Heart right ventricle (tissue), 16 donors: ENCODE measurements around the gene RRP15. TPM values are rescaled to one million over a fixed set of nuclear protein-coding genes. Genes with fewer than 3 reads are reported as not detected.
A peak's percentile ranks its signal among the peaks of the same experiment; 100 is the strongest.

Experiments
- ATAC-seq, 8 donors: fragments of 200-7000 bp; cut with Tn5 transposase; one replicate each; pipeline ENCODE4 v1.9.1; 2020; ENCODE audit warnings: mild to moderate bottlenecking in 8 of 8, moderate library complexity in 8 of 8, moderate number of reproducible peaks in 1 of 8
- DNase-seq, 2 donors: peaks; one replicate each; pipeline ENCODE4 v3.0.0-alpha.2; 2020
- H3K27ac ChIP-seq, 10 donors: fragments of 200-600 bp; sonication (generic) in 2 of 10; one replicate each; pipeline versions ENCODE4 v1.5.0 to v1.8.0; 2020 to 2022; ENCODE audit warnings: mild to moderate bottlenecking in 3 of 10
- H3K27me3 ChIP-seq, 7 donors: fragments of 200-600 bp; one replicate each; pipeline ENCODE4 v1.8.0; 2021 to 2022; ENCODE audit warnings: mild to moderate bottlenecking in 2 of 7
- H3K36me3 ChIP-seq, 9 donors: fragments of 200-600 bp; sonication (generic) in 1 of 9; one replicate each; pipeline versions ENCODE4 v1.5.0 to v1.8.0; 2020 to 2022; ENCODE audit warnings: mild to moderate bottlenecking in 2 of 9
- H3K4me1 ChIP-seq, 9 donors: fragments of 200-600 bp; sonication (generic) in 1 of 9; one replicate each; pipeline versions ENCODE4 v1.5.0 to v1.8.0; 2020 to 2022; ENCODE audit warnings: mild to moderate bottlenecking in 4 of 9
- H3K4me3 ChIP-seq, 10 donors: fragments of 200-600 bp; sonication (generic) in 2 of 10; one replicate each; pipeline versions ENCODE4 v1.5.0 to v1.8.0; 2020 to 2022; ENCODE audit warnings: mild to moderate bottlenecking in 7 of 10, moderate library complexity in 2 of 10
- H3K9me3 ChIP-seq, 11 donors: fragments of 200-600 bp in 10 of 11; sonication (generic) in 2 of 11; one replicate each; pipeline versions ENCODE4 v1.5.0 to v1.8.0; 2013 to 2022; ENCODE audit warnings: mild to moderate bottlenecking in 2 of 11, control low read depth in 1 of 11, moderate library complexity in 1 of 11
- CTCF ChIP-seq, 9 donors: fragments of 200-600 bp; sonication (generic) in 2 of 9; IDR thresholded peaks; one replicate each; pipeline versions ENCODE4 v1.5.0 to v1.8.0; 2021 to 2022; ENCODE audit warnings: antibody characterized with exemption in 9 of 9, mild to moderate bottlenecking in 5 of 9, moderate library complexity in 1 of 9
- WGBS, 2 donors: extraction: QIAGEN DNeasy Blood & Tissue Kit; methylation state at CpG; one replicate each; pipeline ENCODE4 v1.1.7; 2013; ENCODE audit warnings: inconsistent platforms in 1 of 2; 5-methylcytosine and 5-hydroxymethylcytosine counted together
- intact Hi-C, 10 donors: fragments of 100-400 bp; cut with DNase I; formaldehyde crosslinking; loops; one replicate each; pipeline versions ENCODE4 v1.11.1 to v1.14.2; 2022
- polyA plus RNA-seq, 2 donors: library from polyadenylated mRNA; stranded (reverse); fragments of 200-250 nt; gene quantifications; one replicate each; pipeline ENCODE4 v1.2.3, GENCODE V29; 2013
- total RNA-seq, 10 donors: library from RNA; stranded (reverse); fragmentation: NEBNext Ultra II Directional in 3 of 10; extraction: Animal tissue kit (Norgen Biotek cat#: 25700) in 3 of 10; gene quantifications; one replicate each; pipeline versions ENCODE4 v1.2.1 to v1.2.4, GENCODE V29; 2021 to 2023
- donor health status: Arrhythmogenic right ventricular cardiomyopathy.
- donor health status: ischemic (EF 13 %, LVEDD 7.1; RV severe dilation, severe dysfunction).
- donor health status: healthy with polysubstance abuse.
- donor health status: DM: no; HTN: yes; CAD: no.
- donor health status: DM: no; HTN: no; CAD: no.
- donor health status: ischemic (EF 25% LVEDD 6.9; RV normal size, moderate dysfunction).
- donor health status: ischemic (EF 25% LVEDD 5.7; RV mildly dilated, moderate dysfunction).
- donor health status: healthy.
- donor health status: DM: yes; HTN: yes; CAD: no.
- donor health status: Ischemic cardiomyopathy.
- donor health status: ischemic (EF 35%, LVEDD 5.7; RV mildly dilated, moderate dysfunction).
- donor health status: nonischemic (EF 11% LVEDD 7.7; RV severe dilation, severe dysfunction).
- donor health status: DM: yes; HTN: yes; CAD: no.
- donor health status: PGD.
- donor health status: ischemic (EF 29% LVEDD 5.4; RV normal size, mild dysfunction).
- donor health status: nonischemic (EF 23%, LVEDD 6.1; RV moderate dilation, normal function).

Gene RRP15
- total and polyA plus RNA-seq, 12 donors, result 3.6 to 26.6 (median 21.1) TPM

GRCh38 chr1:218374401-218375353 lies 89.6 kb downstream of the RRP15 start:
- 28 to 34% methylated on average over 7 of the region's 7 CpGs for WGBS, 2 donors
- Histone ChIP-seq H3K27ac (peak overlapping the region in 9 of 10 donors; percentile 11 to 82 (median 68)), H3K4me1 (peaks cover 0 to 83% (median 57%) of the 10 kb centered on the region in 9 donors), H3K9me3 (no peaks in the 10 kb centered on the region), H3K27me3 (peaks cover 0 to 28% (median 0%) of the 10 kb centered on the region in 7 donors), H3K4me3 (peak overlapping the region in 1 of 10 donors; percentile 0), H3K36me3 (no peaks in the 10 kb centered on the region)
- TF ChIP-seq CTCF (IDR thresholded peaks at IDR 0.05), result no peak
- DNase-seq (no peak), ATAC-seq (peak; percentile 15 to 61 (median 37))
- intact Hi-C loops, result no loop called here

GRCh38 chr1:218376722-218377121 lies 91.6 kb downstream of the RRP15 start:
- H3K4me1 ChIP-seq, result peaks cover 4 to 76% (median 46%) of the 10 kb centered on the region in 9 donors
- DNase-seq, result no peak
- peaks cover 0 to 29% (median 0%) of the 10 kb centered on the region in 7 donors for H3K27me3 ChIP-seq
- ATAC-seq, result no peak
- no peaks in the 10 kb centered on the region for H3K9me3 ChIP-seq
- H3K27ac ChIP-seq, result peak overlapping the region in 2 of 10 donors; percentile 26 to 75
- intact Hi-C loops, result no loop called here
- TF ChIP-seq CTCF (IDR thresholded peaks at IDR 0.05), result no peak
- H3K4me3 ChIP-seq, result no peak overlapping the region
- WGBS, 2 donors, result 84 to 92% methylated on average over 2 of the region's 2 CpGs
- no peaks in the 10 kb centered on the region for H3K36me3 ChIP-seq

DNA sequence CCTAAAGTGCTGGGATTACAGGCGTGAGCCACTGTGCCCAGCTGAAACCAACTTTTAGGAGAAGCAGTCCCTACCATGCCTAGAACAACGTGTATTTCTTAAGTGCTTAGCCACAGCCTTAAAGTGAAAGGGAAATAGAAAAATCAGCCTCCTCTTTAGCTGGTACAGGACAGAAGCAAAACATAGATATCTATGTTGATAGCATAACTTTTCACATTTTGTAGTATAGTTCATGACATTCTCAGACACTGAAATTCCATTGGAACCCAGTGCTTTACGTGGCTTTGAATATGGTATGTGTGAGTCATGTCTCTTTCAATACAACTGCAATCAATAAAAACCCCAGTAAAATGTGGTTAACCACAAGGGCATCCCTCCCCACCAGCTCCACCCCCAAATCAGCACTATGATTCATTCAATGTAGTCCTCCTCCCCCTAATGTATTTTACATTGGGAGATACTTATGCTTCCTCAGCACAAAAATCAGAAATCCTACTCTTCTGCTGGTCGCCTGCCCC lies 92.1 kb downstream of the RRP15 start:
- Histone ChIP-seq H3K9me3 (no peaks in the 10 kb centered on the region), H3K4me1 (peaks cover 4 to 72% (median 42%) of the 10 kb centered on the region in 9 donors), H3K27ac (peak overlapping the region in 2 of 10 donors; percentile 26 to 75), H3K36me3 (no peaks in the 10 kb centered on the region), H3K4me3 (no peak overlapping the region), H3K27me3 (peaks cover 0 to 29% (median 0%) of the 10 kb centered on the region in 7 donors)
- ATAC-seq, result no peak
- TF ChIP-seq CTCF (IDR thresholded peaks at IDR 0.05), result no peak
- intact Hi-C loops, result no loop called here
- no peak for DNase-seq
- 79 to 90% methylated on average over 4 of the region's 4 CpGs for WGBS, 2 donors

DNA sequence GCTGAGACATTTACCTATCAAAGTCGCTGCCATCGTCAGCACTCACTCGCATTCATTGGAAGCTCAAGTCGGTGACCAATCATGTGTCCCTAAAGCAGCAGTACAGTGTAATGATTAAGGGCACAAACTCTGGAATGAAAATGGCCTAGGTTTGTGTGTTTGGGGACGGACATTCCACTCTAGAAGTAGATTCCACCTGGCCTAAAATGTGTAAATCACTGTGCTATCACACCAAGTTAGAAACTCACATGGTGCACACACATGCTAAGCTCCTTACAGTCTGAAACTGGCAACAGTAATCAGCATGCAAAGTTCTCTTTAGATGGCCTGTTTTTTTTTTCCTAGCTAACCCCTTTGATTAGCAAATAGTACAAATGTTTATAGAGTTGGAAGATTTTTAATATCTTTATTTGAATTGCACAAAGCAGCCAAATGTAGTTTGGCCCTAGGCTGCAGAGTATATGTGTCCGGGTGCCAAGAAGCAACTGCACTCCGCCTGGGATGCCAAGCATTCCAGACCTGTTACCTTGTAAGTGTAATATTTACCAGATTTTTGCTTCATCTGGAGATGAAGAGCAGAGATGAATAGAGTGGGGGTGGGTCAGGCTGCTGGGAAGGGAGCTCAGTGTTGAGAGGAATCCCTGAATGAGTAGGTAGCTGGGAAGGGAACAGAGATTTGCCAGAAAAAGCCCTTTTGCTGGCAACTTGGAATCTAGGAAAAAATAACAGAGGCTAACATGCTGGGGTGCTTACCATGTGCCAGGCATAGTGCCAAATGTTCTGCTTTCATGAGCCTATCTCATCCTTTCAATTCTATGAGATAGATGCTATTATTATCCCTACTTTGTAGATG lies 95.3 kb downstream of the RRP15 start:
- TF ChIP-seq CTCF (IDR thresholded peaks at IDR 0.05), result no peak
- WGBS, 2 donors, result 58 to 66% methylated on average over 7 of the region's 7 CpGs
- DNase-seq (no peak), ATAC-seq (peak in 7 of 8 donors; percentile 29 to 72 (median 47))
- Histone ChIP-seq H3K36me3 (no peaks in the 10 kb centered on the region), H3K4me3 (no peak overlapping the region), H3K4me1 (peaks cover 6 to 53% (median 28%) of the 10 kb centered on the region in 9 donors), H3K9me3 (no peaks in the 10 kb centered on the region), H3K27ac (peak overlapping the region in 4 of 10 donors; percentile 17 to 62 (median 35)), H3K27me3 (peaks cover 0 to 39% (median 0%) of the 10 kb centered on the region in 7 donors)
- intact Hi-C loops, result no loop called here
